K562 (cell line): Measurements from ENCODE around the gene POC1B. TPM values are rescaled to one million over a fixed set of nuclear protein-coding genes. Genes with fewer than 3 reads are reported as not detected.

Experiments used
- ATAC-seq: fragments of 200-7000 bp; cut with Tn5 transposase; 3 replicates; pipeline ENCODE4 v1.9.1; 2020; ENCODE audit warnings: moderate library complexity
- BruUV-seq: library from RNA; stranded (reverse); fragments of 400-500 nt; replicated peaks from 2 replicates; lab custom pipeline; 2021; lab: Mats Ljungman, UMichigan
- CTCF ChIA-PET: fragments of 300-600 bp; formaldehyde crosslinking; extraction: SDS; loops from one replicate; lab custom pipeline; 2021; ENCODE audit warnings: low intra/inter-chr PET ratio; lab: Yijun Ruan, JAX
- POLR2A ChIA-PET: fragments of 300-600, 350-650 bp; sonication (Branson Sonifier 250); formaldehyde crosslinking; extraction: SDS; loops from one replicate; lab custom pipeline; 2021; ENCODE audit warnings: antibody characterized with exemption, inconsistent platforms; lab: Yijun Ruan, JAX
- DNase-seq, 4 experiments: peaks; one replicate each; pipeline versions ENCODE4 v3.0.0 to v3.0.0-alpha.2; 2011 to 2018; ENCODE audit warnings: low spot score in 3 of 4, mixed read lengths in 3 of 4; ENCODE audit errors: extremely low read depth in 1 of 4
- FAIRE-seq: peaks from 2 replicates; lab custom pipeline; 2011; peaks lifted over from hg19 to GRCh38; lab: Jason Lieb, UNC
- H2AFZ ChIP-seq: 2 replicates; pipeline ENCODE4 v1.6.0; 2011; ENCODE audit warnings: low read depth, low read length, control low read depth, inconsistent platforms
- H3K27ac ChIP-seq: fragments of 200-600 bp; 3 replicates; pipeline ENCODE4 v1.8.0; 2011; ENCODE audit warnings: low read depth, mild to moderate bottlenecking, control low read depth, inconsistent platforms, low read length, moderate library complexity, mixed read lengths; ENCODE audit errors: extremely low read depth
- H3K27me3 ChIP-seq, 2 experiments: fragments of 300-600 bp in 1 of 2; 2 replicates in 1 of 2; 3 replicates in 1 of 2; pipeline versions ENCODE4 v1.6.0 to v1.8.0; 2011; ENCODE audit warnings: inconsistent platforms in 2 of 2, low read length in 2 of 2, mild to moderate bottlenecking in 1 of 2, mixed read lengths in 1 of 2, moderate library complexity in 1 of 2; ENCODE audit not compliant: control insufficient read depth in 2 of 2, insufficient read depth in 2 of 2
- H3K36me3 ChIP-seq: fragments of 300-600 bp; 3 replicates; pipeline ENCODE4 v1.8.0; 2011; ENCODE audit warnings: mild to moderate bottlenecking, low read length, inconsistent platforms; ENCODE audit not compliant: control insufficient read depth, insufficient read depth
- H3K4me1 ChIP-seq, 2 experiments: fragments of 200-600 bp in 1 of 2; replicated peaks in 1 of 2; 2 replicates in 1 of 2; 3 replicates in 1 of 2; pipeline versions ENCODE4 v1.5.1 to v1.8.0; 2011; ENCODE audit warnings: inconsistent platforms in 2 of 2, low read length in 2 of 2, mild to moderate bottlenecking in 1 of 2, mixed read lengths in 1 of 2, moderate library complexity in 1 of 2; ENCODE audit not compliant: control insufficient read depth in 2 of 2, insufficient read depth in 2 of 2
- H3K4me2 ChIP-seq: 2 replicates; pipeline ENCODE4 v1.6.1; 2011; ENCODE audit warnings: low read length, control low read depth, inconsistent platforms, mixed read lengths; ENCODE audit not compliant: insufficient read depth
- H3K4me3 ChIP-seq: fragments of 200-600 bp; sonication (generic), shearing (Covaris generic); 2 replicates; pipeline ENCODE4 v1.5.1; 2016; ENCODE audit warnings: control low read depth, inconsistent platforms
- H3K79me2 ChIP-seq: fragments of 200-600 bp; 3 replicates; pipeline ENCODE4 v1.8.0; 2011; ENCODE audit warnings: low read length, inconsistent platforms; ENCODE audit not compliant: control insufficient read depth, insufficient read depth
- H3K9ac ChIP-seq, 2 experiments: 2 replicates each; pipeline versions ENCODE4 v1.6.0 to v1.6.1; 2011; ENCODE audit warnings: low read depth in 2 of 2, low read length in 2 of 2, control low read depth in 1 of 2, inconsistent platforms in 1 of 2, mild to moderate bottlenecking in 1 of 2, mixed read lengths in 1 of 2; ENCODE audit not compliant: insufficient read depth in 1 of 2
- H3K9me1 ChIP-seq: one replicate; pipeline ENCODE4 v1.6.0; 2011; ENCODE audit warnings: inconsistent platforms, mild to moderate bottlenecking, low read length, moderate library complexity; ENCODE audit not compliant: control insufficient read depth, insufficient read depth
- H3K9me3 ChIP-seq: replicated peaks from 2 replicates; pipeline ENCODE4 v1.5.1; 2011; ENCODE audit warnings: low read depth, low read length, inconsistent platforms; ENCODE audit not compliant: control insufficient read depth, insufficient read depth
- H4K20me1 ChIP-seq: replicated peaks from 2 replicates; pipeline ENCODE4 v1.6.1; 2011; ENCODE audit warnings: low read length, inconsistent platforms, mixed read lengths; ENCODE audit not compliant: control insufficient read depth, insufficient read depth
- CEBPG ChIP-seq, 3 experiments: fragments of 200-800 bp in 1 of 3; sonication (Bioruptor generic) in 1 of 3; sonication (generic) in 1 of 3; formaldehyde crosslinking in 1 of 3; IDR thresholded peaks in 2 of 3; conservative IDR thresholded peaks in 1 of 3; 2 replicates each; pipeline versions ENCODE4 v1.6.1 to v1.8.0; 2016 to 2022; ENCODE audit warnings: missing compliant biosample characterization in 2 of 3, missing genetic modification characterization in 2 of 3, mild to moderate bottlenecking in 1 of 3, missing genetic modification reagents in 1 of 3
- CTBP1 ChIP-seq: fragments of 450-650 bp; IDR thresholded peaks from 2 replicates; pipeline ENCODE4 v1.6.1; 2016; ENCODE audit warnings: borderline replicate concordance
- ETS2 ChIP-seq: IDR thresholded peaks from 2 replicates; pipeline ENCODE4 v1.6.1; 2016; ENCODE audit warnings: borderline replicate concordance, missing genetic modification characterization, mild to moderate bottlenecking, moderate library complexity, missing compliant biosample characterization; ENCODE audit not compliant: poor library complexity, severe bottlenecking
- GATAD2B ChIP-seq: fragments of 450-650 bp; IDR thresholded peaks from 2 replicates; pipeline ENCODE4 v1.6.1; 2017; ENCODE audit warnings: mild to moderate bottlenecking, borderline replicate concordance
- HDGF ChIP-seq: fragments of 450-650 bp; IDR thresholded peaks from 2 replicates; pipeline ENCODE4 v1.6.1; 2016
- MAFF ChIP-seq: IDR thresholded peaks from 2 replicates; pipeline ENCODE4 v1.6.1; 2012; ENCODE audit warnings: low read length, improper control_type of control experiment
- NR4A1 ChIP-seq, 2 experiments: fragments of 250-450 bp in 1 of 2; fragments of 450-650 bp in 1 of 2; sonication (Bioruptor Pico) in 1 of 2; IDR thresholded peaks; 2 replicates each; pipeline versions ENCODE4 v1.4.0 to v1.6.1; 2016 to 2020; ENCODE audit warnings: mild to moderate bottlenecking in 2 of 2, missing compliant biosample characterization in 1 of 2, missing genetic modification characterization in 1 of 2, moderate library complexity in 1 of 2
- NUFIP1 ChIP-seq: fragments of 450-650 bp; IDR thresholded peaks from 2 replicates; pipeline ENCODE4 v1.6.1; 2018; ENCODE audit not compliant: partially characterized antibody
- TCF7 ChIP-seq: sonication (generic); IDR thresholded peaks from 2 replicates; pipeline ENCODE4 v1.6.1; 2016; ENCODE audit warnings: antibody characterized with exemption, borderline replicate concordance
- ZBED1 ChIP-seq: IDR thresholded peaks from 2 replicates; pipeline ENCODE4 v1.6.1; 2014
- ZNF780A ChIP-seq: fragments of 250-450 bp; sonication (Bioruptor Pico); IDR thresholded peaks from 2 replicates; pipeline ENCODE4 v1.5.0; 2021; ENCODE audit warnings: mild to moderate bottlenecking
- WGBS: fragments of 100-300 bp; shearing (Covaris generic); methylation state at CpG from one replicate; pipeline ENCODE4 v1.1.6; 2016; ENCODE audit warnings: low coverage, mixed read lengths; ENCODE audit not compliant: insufficient coverage; ENCODE audit errors: missing lambda C conversion rate; 5-methylcytosine and 5-hydroxymethylcytosine counted together
- in situ Hi-C: fragments of 300-500 bp; cut with MboI; formaldehyde crosslinking; loops from 4 replicates; pipeline ENCODE4 v1.15.0; 2018; ENCODE audit warnings: inconsistent platforms, mixed read lengths
- intact Hi-C: fragments of 100-400 bp; cut with micrococcal nuclease; formaldehyde crosslinking; loops from 2 replicates; pipeline ENCODE4 v1.14.2; 2022
- polyA plus RNA-seq, 8 experiments: library from polyadenylated mRNA; depleted of rRNA in 4 of 8; stranded (reverse) in 5 of 8; unstranded in 3 of 8; fragments of >200 nt; fragmentation: Nextera tagmentation in 2 of 8; fragmentation: Illumina TruSeq in 1 of 8; extraction: Ambion mirVana in 2 of 8; extraction: Trizol in 1 of 8; gene quantifications; 2 replicates each; pipeline versions ENCODE4 v1.2.1 to v1.2.3, GENCODE V29; 2011 to 2014; ENCODE audit warnings: inconsistent platforms in 1 of 8, missing spikeins in 1 of 8
- total RNA-seq, 7 experiments: library from RNA; depleted of rRNA in 6 of 7; stranded (reverse); fragments of >200 nt in 6 of 7; fragmentation: Illumina TruSeq in 2 of 7; extraction: Trizol in 2 of 7; gene quantifications; 2 replicates each; pipeline versions ENCODE4 v1.2.1 to v1.2.3, GENCODE V29; 2011 to 2021; ENCODE audit warnings: low replicate concordance in 1 of 7
- TF ChIP-seq, protein P1 (sequence below): fragments of 250-450 bp; sonication (Bioruptor Pico); IDR thresholded peaks from 2 replicates; pipeline ENCODE4 v1.4.0; 2020; ENCODE audit warnings: mild to moderate bottlenecking, moderate library complexity
- TF ChIP-seq, protein P2 (sequence below): conservative IDR thresholded peaks from 2 replicates; pipeline ENCODE4 v1.6.1; 2011; ENCODE audit warnings: low read depth, mild to moderate bottlenecking, low read length; ENCODE audit not compliant: control insufficient read depth

POC1B gene
- total and polyA plus RNA-seq, 9 of the 15 experiments (the other 6 are each of a cell fraction or from before 2014, with no cell fraction given): 4.5 to 16.1 (median 10.4) TPM

- no peaks in the 10 kb centered on the region for H3K27me3 ChIP-seq
- FAIRE-seq (no peak), DNase-seq (no peak), ATAC-seq (no peak)
- POLR2A ChIA-PET: no interaction called here
- H2AFZ ChIP-seq: no peak overlapping the region
- no peak overlapping the region for H3K9ac ChIP-seq
- CTCF ChIA-PET: no interaction called here
- in situ Hi-C loops: no loop called here
- intact Hi-C loops: no loop called here
- TF ChIP-seq, protein P1, sequence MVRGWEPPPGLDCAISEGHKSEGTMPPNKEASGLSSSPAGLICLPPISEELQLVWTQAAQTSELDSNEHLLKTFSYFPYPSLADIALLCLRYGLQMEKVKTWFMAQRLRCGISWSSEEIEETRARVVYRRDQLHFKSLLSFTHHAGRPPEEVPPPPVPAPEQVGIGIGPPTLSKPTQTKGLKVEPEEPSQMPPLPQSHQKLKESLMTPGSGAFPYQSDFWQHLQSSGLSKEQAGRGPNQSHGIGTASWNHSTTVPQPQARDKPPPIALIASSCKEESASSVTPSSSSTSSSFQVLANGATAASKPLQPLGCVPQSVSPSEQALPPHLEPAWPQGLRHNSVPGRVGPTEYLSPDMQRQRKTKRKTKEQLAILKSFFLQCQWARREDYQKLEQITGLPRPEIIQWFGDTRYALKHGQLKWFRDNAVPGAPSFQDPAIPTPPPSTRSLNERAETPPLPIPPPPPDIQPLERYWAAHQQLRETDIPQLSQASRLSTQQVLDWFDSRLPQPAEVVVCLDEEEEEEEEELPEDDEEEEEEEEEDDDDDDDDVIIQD (CRISPR knock-in tag): no peak
- TF ChIP-seq NR4A1 (CRISPR knock-in tag; IDR thresholded peaks at IDR 0.05) (no peak), NR4A1 (tag; IDR thresholded peaks at IDR 0.05) (no peak), GATAD2B (no peak), TCF7 (no peak), ZBED1 (no peak), NUFIP1 (no peak), ZNF780A (no peak), ETS2 (no peak), CEBPG (CRISPR knock-in tag; IDR thresholded peaks at IDR 0.05) (no peak), CEBPG (tag; conservative IDR thresholded peaks at IDR 0.05 in 1 of 2, IDR thresholded peaks at IDR 0.05 in 1 of 2) (no peak), CTBP1 (no peak), MAFF (no peak), HDGF (no peak)
- TF ChIP-seq, protein P2, sequence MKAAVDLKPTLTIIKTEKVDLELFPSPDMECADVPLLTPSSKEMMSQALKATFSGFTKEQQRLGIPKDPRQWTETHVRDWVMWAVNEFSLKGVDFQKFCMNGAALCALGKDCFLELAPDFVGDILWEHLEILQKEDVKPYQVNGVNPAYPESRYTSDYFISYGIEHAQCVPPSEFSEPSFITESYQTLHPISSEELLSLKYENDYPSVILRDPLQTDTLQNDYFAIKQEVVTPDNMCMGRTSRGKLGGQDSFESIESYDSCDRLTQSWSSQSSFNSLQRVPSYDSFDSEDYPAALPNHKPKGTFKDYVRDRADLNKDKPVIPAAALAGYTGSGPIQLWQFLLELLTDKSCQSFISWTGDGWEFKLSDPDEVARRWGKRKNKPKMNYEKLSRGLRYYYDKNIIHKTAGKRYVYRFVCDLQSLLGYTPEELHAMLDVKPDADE: no peak
- no peaks in the 10 kb centered on the region for H3K36me3 ChIP-seq
- no peaks in the 10 kb centered on the region for H3K4me1 ChIP-seq
- no peak overlapping the region for H3K4me3 ChIP-seq
- no peak overlapping the region for H3K4me2 ChIP-seq
- H4K20me1 ChIP-seq: no peaks in the 10 kb centered on the region
- no peak overlapping the region for H3K27ac ChIP-seq
- BruUV-seq: no TSS peak
- 0% methylated on average over 4 of the region's 4 CpGs for WGBS
- H3K9me3 ChIP-seq: no peaks in the 10 kb centered on the region
- no peaks in the 10 kb centered on the region for H3K79me2 ChIP-seq
- no peaks in the 10 kb centered on the region for H3K9me1 ChIP-seq
Observed at GRCh38 chr12:89411846-89412245, 114.0 kb downstream of the POC1B start.
